GM08714 (cell line): ENCODE data around the gene NUP188.

Experiments
- H3K4me3 ChIP-seq: fragments of 200-500 bp; sonication (Bioruptor generic); 2 replicates; pipeline ENCODE4 v1.5.1; 2014; ENCODE audit warnings: mild to moderate bottlenecking, low read length, inconsistent platforms
- ZNF274 ChIP-seq: IDR thresholded peaks from 2 replicates; pipeline ENCODE4 v1.6.1; 2012; ENCODE audit warnings: mild to moderate bottlenecking, low read depth, low read length

Gene NUP188

DNA sequence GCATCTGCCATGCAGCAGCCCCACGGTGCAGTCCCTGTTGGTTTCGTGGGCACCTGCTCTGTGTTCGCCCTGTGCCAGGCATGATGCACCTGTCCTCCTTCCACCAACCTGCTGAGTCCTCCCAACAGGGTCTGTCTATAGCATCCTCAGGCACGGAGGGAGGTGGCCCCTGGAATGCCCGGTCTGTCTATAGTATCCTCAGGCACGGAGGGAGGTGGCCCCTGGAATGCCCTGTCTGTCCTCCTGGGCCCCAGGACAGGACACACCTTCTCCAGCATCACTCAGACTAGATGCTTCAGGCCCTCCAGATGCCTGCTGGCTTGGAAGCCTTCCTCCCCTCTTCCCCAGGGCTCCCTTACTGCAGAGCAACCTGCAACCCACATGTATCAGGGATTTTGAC lies 36.6 kb upstream of the NUP188 start:
- TF ChIP-seq ZNF274, result no peak
- H3K4me3 ChIP-seq, result no peak overlapping the region

DNA sequence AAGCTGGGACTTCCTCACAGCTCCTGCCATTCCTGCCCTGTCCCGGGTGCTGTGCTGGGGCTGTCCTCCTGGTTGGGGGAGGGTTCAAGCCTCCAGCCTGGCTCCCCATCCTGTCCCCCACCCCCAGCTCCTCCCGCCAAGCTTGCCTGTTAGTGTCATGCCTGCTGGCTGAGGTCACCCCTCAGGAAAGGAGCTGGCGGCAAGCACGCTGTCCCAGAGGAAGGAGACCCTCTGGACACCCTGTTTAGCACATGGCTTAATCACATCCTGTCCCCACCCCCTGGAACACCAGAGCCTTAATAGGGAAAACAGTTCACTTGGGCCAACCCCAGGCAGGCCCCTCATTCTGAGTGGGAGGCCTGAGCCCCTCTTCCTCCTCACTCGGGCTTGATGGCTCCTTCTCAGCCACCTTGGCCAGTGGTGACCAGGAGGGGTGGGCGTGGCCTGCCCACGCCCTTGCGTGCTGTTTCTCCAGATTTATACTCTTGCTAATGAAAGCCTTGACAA lies 35.9 kb upstream of the NUP188 start:
- TF ChIP-seq ZNF274, result no peak
- H3K4me3 ChIP-seq, result no peak overlapping the region

DNA sequence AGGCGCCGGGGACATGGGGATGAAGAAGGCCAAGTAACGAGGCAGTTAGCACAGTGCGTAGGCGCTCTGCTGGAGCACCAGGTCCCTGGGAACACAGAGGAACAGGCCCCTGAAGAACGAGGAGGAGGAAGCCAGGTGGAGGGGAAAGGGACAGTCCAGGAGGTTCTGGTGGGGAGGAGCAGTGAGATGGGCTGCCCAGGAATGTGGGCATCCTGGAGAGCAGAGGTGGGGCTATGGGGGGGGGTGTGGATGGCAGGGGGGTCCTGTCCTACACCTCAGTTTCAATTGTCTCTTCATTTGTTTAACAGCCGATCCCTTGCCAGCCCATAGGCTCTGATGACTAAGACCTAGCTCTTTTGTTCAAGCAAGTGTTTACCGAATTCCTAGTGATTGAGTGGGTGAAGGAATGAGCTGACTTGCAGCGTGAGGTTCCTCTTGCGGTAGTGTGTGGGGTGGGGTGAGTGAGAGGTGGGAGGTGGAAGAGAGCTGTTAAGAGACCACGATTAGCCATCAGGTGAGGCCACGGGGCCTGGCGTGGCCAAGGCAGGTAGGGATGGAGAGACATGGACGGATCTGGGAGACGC lies 35.1 kb upstream of the NUP188 start:
- H3K4me3 ChIP-seq, result no peak overlapping the region

DNA sequence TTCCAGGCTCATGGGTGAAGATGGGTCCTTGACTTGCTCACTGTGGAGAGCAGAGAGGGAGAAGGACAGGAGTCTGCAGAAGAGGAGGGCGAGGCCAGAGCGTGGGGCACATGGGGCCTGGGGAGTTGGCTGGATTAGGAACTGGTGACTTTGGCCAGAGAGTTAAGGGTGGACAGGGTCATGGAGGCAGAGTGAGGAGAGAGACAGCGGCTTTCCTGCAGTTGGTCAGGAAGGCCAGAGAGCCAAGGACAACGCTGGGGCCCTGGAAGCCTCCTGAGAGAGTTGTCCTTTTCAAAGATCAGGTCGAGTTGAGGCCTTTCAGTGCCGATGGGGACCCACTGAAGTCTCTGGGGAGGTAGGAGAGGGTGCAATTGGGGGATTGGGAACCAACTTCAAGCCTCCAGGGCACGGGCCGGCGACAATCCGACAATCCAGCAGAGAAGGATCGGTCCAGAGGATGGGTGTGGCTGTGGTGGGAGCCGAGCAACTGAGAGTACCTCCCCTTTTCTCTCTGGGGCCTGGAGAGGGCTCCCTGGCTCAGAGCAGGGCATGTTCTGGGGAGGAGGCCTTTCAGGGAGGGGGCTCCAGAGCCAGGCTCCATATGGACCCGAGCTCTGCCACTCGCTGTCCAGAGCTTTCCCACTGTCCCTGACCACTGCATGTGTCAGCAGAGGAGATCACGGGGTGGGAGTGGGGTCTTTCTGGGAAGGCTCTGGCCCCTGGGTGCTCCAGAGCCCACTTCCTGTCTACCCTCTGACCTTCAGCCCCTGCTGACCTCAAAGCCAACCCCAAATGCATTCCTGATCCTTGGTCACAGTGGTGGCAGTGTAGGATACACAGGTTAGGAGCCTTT lies 34.2 kb upstream of the NUP188 start:
- H3K4me3 ChIP-seq, result no peak overlapping the region
- no peak for TF ChIP-seq ZNF274

More for the DNA sequence above, 35.1 kb upstream of the NUP188 start:
- no peak for TF ChIP-seq ZNF274

DNA sequence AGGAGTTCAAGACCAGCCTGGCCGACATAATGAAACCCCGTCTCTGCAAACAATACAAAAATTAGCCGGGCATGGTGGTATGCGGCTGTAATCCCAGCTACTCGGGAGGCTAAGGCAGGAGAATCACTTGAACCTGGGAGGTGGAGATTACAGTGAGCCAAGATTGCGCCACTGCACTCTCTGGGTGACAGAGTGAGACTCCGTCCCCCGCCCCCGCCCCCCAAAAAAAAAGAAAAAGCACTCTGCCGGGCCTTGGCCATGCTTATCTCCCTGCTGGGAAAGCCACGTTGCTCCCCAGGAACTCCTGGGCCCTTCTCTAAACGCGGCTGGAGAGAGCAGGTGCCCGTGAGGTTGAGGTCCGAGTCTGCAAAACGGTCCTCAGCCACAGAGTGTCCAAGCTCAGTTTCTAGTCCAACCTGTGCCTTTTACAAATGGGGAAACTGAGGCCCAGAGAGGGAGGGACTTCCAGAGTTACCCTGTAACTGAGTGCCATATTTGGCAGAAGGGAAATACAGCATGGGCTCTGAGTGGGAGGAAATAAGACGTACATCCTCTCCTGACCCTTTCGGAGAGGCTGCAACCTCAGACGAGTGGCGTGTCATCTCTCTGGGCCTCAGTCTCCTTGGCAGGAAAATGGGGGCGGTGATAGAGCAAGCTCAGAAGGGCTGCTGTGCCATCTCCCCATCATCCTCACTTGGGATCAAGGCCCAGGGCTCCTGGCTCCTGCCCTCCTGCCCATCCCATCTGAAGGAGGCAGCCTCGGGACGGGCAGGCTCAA lies 33.3 kb upstream of the NUP188 start:
- TF ChIP-seq ZNF274, result no peak
- H3K4me3 ChIP-seq, result no peak overlapping the region

DNA sequence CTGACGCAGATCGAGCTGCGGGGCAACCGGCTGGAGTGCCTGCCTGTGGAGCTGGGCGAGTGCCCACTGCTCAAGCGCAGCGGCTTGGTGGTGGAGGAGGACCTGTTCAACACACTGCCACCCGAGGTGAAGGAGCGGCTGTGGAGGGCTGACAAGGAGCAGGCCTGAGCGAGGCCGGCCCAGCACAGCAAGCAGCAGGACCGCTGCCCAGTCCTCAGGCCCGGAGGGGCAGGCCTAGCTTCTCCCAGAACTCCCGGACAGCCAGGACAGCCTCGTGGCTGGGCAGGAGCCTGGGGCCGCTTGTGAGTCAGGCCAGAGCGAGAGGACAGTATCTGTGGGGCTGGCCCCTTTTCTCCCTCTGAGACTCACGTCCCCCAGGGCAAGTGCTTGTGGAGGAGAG lies 31.3 kb upstream of the NUP188 start:
- no peak for TF ChIP-seq ZNF274
- H3K4me3 ChIP-seq, result no peak overlapping the region

DNA sequence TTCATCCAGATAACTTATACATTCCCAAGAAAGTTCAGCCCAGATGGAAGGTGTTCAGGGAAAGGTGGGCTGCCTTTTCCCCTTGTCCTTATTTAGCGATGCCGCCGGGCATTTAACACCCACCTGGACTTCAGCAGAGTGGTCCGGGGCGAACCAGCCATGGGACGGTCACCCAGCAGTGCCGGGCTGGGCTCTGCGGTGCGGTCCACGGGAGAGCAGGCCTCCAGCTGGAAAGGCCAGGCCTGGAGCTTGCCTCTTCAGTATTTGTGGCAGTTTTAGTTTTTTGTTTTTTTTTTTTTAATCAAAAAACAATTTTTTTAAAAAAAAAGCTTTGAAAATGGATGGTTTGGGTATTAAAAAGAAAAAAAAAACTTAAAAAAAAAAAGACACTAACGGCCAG lies 30.8 kb upstream of the NUP188 start:
- TF ChIP-seq ZNF274, result no peak

DNA sequence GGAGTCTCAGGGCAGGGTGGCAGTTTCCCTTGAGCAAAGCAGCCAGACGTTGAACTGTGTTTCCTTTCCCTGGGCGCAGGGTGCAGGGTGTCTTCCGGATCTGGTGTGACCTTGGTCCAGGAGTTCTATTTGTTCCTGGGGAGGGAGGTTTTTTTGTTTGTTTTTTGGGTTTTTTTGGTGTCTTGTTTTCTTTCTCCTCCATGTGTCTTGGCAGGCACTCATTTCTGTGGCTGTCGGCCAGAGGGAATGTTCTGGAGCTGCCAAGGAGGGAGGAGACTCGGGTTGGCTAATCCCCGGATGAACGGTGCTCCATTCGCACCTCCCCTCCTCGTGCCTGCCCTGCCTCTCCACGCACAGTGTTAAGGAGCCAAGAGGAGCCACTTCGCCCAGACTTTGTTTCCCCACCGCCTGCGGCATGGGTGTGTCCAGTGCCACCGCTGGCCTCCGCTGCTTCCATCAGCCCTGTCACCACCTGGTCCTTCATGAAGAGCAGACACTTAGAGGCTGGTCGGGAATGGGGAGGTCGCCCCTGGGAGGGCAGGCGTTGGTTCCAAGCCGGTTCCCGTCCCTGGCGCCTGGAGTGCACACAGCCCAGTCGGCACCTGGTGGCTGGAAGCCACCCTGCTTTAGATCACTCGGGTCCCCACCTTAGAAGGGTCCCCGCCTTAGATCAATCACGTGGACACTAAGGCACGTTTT lies 30.2 kb upstream of the NUP188 start:
- TF ChIP-seq ZNF274, result no peak

More for the DNA sequence above, 30.8 kb upstream of the NUP188 start:
- no peak overlapping the region for H3K4me3 ChIP-seq

DNA sequence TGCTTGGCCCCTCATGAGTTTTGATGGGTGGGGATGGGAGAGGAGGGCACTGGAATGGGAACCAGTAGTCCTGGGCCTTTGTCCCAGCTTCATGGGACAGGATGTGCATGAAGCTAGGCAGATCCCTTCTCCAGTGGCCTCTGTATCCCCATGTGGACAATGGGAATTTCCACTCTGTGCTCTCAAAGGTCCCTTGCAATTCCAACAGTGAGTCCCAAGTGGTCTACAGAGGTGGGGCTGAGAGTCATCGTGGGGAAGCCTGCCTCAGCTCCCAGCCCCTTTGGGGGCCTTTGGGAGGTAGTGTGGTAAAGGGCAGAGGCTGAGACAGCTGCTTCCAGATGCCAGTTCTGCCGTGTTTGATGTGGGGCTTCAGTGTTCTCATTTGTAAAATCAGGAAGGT lies 28.6 kb upstream of the NUP188 start:
- no peak overlapping the region for H3K4me3 ChIP-seq
- TF ChIP-seq ZNF274, result no peak

More for the DNA sequence above, 30.2 kb upstream of the NUP188 start:
- no peak overlapping the region for H3K4me3 ChIP-seq

DNA sequence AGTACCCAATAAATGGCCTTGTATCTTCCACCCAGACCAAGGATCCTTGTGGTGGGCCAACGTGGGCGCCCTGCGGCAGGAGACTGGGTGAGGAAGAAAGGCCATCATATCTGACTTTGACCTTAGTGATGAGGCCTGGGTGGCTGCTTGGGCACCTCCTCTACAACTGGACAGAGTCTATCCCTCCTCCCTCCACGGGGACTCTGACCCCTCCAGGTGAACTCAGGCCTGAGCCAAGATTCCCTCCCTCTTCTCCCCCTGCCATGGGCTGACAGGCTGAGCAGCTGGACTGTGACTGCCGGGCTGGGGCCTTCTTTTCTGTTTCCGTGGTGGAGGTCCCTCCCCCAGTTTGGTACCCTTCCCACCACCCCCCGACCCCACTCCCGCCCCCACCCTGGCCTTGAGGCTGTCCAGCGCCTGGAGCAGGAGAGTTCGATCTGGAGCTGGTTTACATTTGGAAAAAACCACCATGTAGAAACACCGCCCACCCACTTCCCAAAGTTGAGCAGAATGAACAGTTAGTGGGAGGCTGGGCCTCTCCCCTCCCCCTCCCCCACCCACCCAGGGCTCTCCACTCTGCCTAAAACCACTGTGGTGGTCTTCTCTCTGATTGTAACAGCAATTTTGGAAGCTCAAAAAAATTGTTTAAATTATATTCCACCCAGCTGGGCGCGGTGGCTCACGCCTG lies 28.0 kb upstream of the NUP188 start:
- TF ChIP-seq ZNF274, result no peak
- H3K4me3 ChIP-seq, result no peak overlapping the region

DNA sequence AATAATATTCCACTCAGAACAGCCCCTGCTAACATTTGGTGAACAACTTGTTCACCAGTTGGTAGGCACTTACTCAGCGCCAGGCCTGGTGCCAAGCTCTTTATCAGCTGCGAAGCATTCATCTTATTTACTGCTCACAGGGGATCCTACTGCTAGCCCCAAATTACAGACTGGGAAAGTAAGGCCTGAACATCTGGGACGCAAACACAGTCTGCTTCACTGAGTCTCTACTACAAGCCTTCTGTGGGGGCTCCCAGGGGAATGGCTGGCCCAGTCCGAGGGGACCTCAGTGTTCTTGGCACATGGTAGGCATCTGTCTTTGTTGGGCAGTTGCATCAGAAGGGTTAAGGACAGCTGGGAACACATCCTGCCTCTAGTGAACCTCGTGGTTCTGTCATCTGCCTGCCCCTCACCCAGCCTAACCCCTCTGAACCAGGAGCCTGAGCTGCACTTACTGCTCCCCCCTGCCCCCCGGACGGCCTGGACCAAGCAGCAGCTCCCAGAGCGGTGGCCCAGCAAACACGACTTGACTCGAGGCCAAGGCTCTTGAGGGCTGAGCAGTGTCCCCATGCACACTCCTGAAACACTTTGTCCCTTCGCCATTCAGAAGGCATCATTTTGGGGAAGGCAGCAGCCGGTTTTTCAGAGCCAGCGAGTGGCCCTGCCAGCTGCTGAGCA lies 27.0 kb upstream of the NUP188 start, which contains the start of gene PHYHD1:
TSS of gene PHYHD1 (plus strand) at position 602 of the 678 bp plus-strand sequence. CDS start 1,342 bp downstream, outside the sequence.
- TF ChIP-seq ZNF274, result no peak
- no peak within 1 kb of the TSS for H3K4me3 ChIP-seq

DNA sequence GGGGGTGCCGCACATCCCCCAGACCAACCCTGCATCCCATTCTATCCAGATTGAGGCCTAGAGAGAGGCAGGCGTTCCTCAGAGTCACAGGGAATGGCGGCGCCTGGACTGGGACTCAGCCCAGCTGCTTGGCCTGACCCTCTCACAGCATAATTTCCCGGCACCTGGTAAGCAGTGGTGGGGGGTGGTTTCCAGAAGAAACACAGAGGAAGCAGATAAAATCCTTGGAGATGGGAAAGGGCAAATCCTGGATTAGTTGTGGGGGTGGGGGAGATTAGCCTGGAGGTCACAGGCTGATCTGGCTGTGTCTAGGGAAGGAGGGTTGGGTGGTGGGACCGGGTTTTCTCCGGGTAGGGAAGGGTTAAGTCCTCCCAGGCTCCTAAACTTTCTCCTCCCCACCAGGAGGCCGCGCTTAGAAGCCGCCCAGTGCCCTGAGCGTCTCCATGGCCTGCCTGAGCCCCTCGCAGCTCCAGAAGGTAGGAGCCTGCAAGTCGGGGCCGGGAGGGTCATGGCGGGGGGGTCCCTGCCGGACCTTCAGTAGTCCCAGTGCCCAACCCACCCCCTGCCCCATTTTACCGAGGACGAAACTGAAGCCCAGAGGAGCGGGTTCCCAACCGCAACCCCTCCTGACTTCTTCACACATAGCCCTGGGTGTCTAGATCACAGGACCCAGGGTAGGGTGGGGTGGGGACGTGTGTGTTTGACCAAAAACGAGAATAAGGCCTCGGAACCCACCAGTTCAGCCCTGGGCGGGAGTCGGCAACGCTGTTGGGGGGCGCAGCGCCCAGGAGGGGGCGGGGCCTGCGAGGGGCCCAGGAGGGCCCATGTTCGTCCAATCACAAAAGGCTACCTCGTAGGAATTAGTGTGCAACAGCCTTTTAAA lies 25.4 kb upstream of the NUP188 start:
- TF ChIP-seq ZNF274, result no peak
- H3K4me3 ChIP-seq, result no peak overlapping the region
